ENCODE data around the gene ALG11. TPM values are rescaled to one million over a fixed set of nuclear protein-coding genes. Genes with fewer than 3 reads are reported as not detected.

Gene ALG11
- total RNA-seq, 1 donor from 2014 or later, result 49.2 TPM

DNA sequence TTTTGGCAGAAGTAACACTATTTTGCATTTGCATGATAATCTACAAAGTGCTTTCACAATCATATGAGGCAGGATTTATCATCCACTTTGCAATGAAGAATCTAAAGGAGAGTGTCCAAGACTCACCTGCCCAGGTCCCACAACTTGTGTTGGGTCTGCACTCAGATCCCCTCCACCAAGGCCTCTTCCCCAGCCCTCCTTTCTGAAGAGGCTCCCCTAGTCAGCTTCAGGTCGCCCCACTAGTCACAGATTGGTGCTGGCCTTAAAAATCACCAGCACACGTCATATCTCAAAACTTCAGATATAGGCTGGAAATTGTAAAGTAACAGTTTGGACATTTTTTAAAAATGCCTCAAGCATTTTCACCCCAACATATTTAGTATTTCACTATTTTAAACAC, 18.5 kb upstream of the ALG11 start:
- Mint-ChIP-seq H3K36me3 (ENCODE audit: low read depth) (no peaks in the 10 kb centered on the region), H3K4me1 (ENCODE audit: low read depth) (peaks cover 22% of the 10 kb centered on the region), H3K27me3 (ENCODE audit: low read depth) (no peaks in the 10 kb centered on the region), H3K27ac (ENCODE audit: unreplicated experiment) (no peak overlapping the region), H3K4me3 (ENCODE audit: unreplicated experiment) (no peak overlapping the region), H3K9me3 (ENCODE audit: low read depth) (no peaks in the 10 kb centered on the region)
- DNase-seq (ENCODE audit: low spot score), result no peak
- no peak for TF ChIP-seq CTCF (IDR thresholded peaks at IDR 0.05)

DNA sequence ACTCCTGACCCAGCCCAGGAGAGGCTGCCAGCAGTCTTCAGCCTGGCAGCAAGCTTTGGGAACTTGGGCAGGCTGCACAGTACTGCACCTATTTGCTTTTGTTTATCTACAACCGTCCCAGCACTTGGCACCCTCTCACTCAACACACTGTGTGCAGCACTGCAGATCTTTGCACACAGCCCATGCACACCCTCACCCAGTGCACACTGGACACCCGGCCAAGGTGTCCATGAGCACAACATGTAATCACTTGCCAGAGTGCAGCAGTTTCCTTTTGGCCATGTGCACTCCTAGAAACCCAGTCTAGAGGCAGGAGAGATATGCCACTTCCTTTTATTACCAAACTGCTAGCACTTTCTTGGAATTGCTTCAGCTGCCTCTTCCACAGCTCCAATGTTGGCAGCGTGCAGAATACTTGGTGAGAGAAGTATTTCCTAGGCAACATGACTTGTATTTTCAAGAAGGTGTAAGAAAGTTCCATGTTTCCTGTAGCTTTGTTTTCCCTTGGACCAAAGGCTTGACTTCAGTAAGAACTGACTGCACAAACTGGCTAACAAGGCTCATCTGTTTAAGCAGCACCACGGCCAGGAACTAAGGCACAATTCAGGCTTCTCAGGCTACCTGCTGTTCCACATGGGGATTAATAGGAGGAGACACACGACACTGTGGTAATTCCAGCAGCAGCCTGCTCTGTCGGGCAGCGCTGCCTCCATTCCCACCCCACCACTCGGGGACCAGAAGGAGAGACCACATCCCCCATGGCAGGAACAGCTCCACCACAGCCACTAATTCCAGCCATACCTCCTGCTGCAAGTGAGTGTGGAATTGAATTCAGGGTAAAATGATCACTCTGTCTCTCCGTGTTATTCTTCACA, 16.3 kb upstream of the ALG11 start:
- no peak overlapping the region for H3K4me3 Mint-ChIP-seq (ENCODE audit: unreplicated experiment)
- TF ChIP-seq CTCF (IDR thresholded peaks at IDR 0.05), result no peak
- H3K36me3 Mint-ChIP-seq (ENCODE audit: low read depth), result no peaks in the 10 kb centered on the region
- H3K4me1 Mint-ChIP-seq (ENCODE audit: low read depth), result peaks cover 27% of the 10 kb centered on the region
- peak overlapping the region; percentile 85 for H3K27ac Mint-ChIP-seq (ENCODE audit: unreplicated experiment)
- H3K27me3 Mint-ChIP-seq (ENCODE audit: low read depth), result no peaks in the 10 kb centered on the region
- no peaks in the 10 kb centered on the region for H3K9me3 Mint-ChIP-seq (ENCODE audit: low read depth)
- DNase-seq (ENCODE audit: low spot score), result no peak

GRCh38 chr13:51996641-51997040, 15.6 kb upstream of the ALG11 start:
- peaks cover 27% of the 10 kb centered on the region for H3K4me1 Mint-ChIP-seq (ENCODE audit: low read depth)
- no peak for DNase-seq (ENCODE audit: low spot score)
- no peaks in the 10 kb centered on the region for H3K36me3 Mint-ChIP-seq (ENCODE audit: low read depth)
- H3K4me3 Mint-ChIP-seq (ENCODE audit: unreplicated experiment), result no peak overlapping the region
- no peaks in the 10 kb centered on the region for H3K27me3 Mint-ChIP-seq (ENCODE audit: low read depth)
- no peaks in the 10 kb centered on the region for H3K9me3 Mint-ChIP-seq (ENCODE audit: low read depth)
- TF ChIP-seq CTCF (IDR thresholded peaks at IDR 0.05), result no peak
- H3K27ac Mint-ChIP-seq (ENCODE audit: unreplicated experiment), result peak overlapping the region; percentile 69

DNA sequence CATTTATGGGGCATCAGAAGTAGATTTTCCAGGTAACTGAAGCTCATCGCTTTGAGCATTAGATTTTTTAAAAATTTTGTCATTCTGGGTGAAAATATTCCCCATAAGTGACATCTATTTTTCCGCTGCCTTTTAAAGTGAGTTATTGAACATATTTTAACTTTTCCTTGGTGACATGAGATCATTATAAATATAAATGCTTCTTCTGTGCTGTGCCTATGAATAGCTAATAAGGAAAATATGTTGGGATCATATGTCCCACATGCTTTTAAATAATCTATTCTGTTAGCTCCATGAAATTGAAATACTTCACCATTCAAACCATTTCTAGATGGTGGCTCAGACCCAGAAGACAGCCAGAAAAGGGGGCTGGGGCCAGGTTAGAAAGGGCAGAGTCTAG, 15.0 kb upstream of the ALG11 start:
- no peak for DNase-seq (ENCODE audit: low spot score)
- no peak for TF ChIP-seq CTCF (IDR thresholded peaks at IDR 0.05)
- Mint-ChIP-seq H3K9me3 (ENCODE audit: low read depth) (no peaks in the 10 kb centered on the region), H3K4me1 (ENCODE audit: low read depth) (peaks cover 27% of the 10 kb centered on the region), H3K27me3 (ENCODE audit: low read depth) (no peaks in the 10 kb centered on the region), H3K36me3 (ENCODE audit: low read depth) (no peaks in the 10 kb centered on the region), H3K27ac (ENCODE audit: unreplicated experiment) (no peak overlapping the region), H3K4me3 (ENCODE audit: unreplicated experiment) (no peak overlapping the region)

GRCh38 chr13:51997641-51998330, 14.4 kb upstream of the ALG11 start:
- no peaks in the 10 kb centered on the region for H3K27me3 Mint-ChIP-seq (ENCODE audit: low read depth)
- no peaks in the 10 kb centered on the region for H3K36me3 Mint-ChIP-seq (ENCODE audit: low read depth)
- no peak for DNase-seq (ENCODE audit: low spot score)
- peaks cover 27% of the 10 kb centered on the region for H3K4me1 Mint-ChIP-seq (ENCODE audit: low read depth)
- no peak overlapping the region for H3K27ac Mint-ChIP-seq (ENCODE audit: unreplicated experiment)
- H3K9me3 Mint-ChIP-seq (ENCODE audit: low read depth), result no peaks in the 10 kb centered on the region
- no peak overlapping the region for H3K4me3 Mint-ChIP-seq (ENCODE audit: unreplicated experiment)
- TF ChIP-seq CTCF (IDR thresholded peaks at IDR 0.05), result no peak
